Measurements from ENCODE around the gene OGFR.
A peak's percentile ranks its signal among the peaks of the same experiment; 100 is the strongest.

OGFR gene, protein sequence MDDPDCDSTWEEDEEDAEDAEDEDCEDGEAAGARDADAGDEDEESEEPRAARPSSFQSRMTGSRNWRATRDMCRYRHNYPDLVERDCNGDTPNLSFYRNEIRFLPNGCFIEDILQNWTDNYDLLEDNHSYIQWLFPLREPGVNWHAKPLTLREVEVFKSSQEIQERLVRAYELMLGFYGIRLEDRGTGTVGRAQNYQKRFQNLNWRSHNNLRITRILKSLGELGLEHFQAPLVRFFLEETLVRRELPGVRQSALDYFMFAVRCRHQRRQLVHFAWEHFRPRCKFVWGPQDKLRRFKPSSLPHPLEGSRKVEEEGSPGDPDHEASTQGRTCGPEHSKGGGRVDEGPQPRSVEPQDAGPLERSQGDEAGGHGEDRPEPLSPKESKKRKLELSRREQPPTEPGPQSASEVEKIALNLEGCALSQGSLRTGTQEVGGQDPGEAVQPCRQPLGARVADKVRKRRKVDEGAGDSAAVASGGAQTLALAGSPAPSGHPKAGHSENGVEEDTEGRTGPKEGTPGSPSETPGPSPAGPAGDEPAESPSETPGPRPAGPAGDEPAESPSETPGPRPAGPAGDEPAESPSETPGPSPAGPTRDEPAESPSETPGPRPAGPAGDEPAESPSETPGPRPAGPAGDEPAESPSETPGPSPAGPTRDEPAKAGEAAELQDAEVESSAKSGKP

GRCh38 chr20:62804627-62805154, at the start of gene OGFR:
Gene OGFR (plus strand): TSS chr20:62804835. CDS start chr20:62804860, 25 bp downstream.
- DNase-seq, result peak in 48 of 58 donors; percentile 19 to 79 (median 52)

DNA sequence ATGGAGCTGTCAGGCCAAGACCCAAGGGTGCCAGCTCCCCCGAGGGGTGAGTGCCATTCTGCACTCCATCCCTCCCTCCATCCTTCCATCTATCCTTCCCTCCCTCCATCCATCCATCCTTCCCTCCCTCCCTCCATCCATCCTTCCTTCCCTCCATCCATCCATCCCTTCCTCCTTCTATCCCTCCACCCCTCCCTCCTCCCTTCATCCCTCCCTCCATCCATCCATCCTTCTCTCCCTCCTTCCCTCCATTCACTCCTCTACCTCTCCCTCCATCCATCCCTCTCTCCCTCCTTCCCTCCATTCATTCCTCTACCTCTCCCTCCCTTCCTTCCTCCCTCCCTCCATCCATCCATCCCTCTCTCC, 49.7 kb upstream of the OGFR start:
- DNase-seq, result no peak

DNA sequence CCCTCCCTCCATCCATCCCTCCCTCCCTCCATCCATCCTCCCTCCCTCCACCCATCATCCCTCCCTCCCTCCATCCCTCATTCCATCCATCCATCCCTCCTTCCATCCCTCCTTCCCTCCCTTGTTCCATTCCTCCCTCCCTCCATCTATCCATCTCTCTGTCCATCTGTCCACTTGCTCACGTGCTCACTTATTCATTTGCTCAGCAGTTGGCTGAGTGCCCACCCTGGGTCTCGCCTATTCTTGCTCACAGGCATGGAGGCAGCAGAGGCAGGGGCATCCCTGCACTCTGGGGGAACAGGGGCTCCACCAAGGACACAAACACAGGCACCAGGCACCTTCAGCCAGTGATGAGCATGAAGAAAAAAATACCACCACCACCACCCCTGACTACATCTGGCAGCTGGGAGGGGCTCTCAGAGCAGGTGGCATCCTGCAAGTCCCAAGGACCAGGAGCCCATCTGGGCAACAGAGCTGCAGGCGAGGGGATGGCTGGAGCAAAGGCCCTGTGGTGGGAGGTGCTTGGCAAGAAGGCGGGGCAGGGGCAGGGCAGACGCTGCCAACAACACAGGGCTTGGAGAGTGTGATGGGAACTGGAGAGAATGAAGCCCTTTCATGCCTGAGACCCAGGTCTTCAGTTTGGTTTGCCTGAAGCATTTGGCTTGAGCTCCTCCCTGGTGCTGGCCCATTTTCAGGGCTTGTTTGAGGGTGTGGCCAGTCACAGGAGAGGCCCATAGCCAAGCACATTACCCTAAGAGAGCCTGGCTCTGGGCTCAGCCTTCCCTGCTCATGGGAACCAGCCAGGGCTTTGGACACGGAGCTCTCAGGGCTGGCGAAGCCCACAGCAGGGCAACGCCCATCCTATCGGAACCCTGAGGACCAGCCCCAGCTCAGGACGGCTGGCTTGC, 48.6 kb upstream of the OGFR start:
- no peak for DNase-seq

DNA sequence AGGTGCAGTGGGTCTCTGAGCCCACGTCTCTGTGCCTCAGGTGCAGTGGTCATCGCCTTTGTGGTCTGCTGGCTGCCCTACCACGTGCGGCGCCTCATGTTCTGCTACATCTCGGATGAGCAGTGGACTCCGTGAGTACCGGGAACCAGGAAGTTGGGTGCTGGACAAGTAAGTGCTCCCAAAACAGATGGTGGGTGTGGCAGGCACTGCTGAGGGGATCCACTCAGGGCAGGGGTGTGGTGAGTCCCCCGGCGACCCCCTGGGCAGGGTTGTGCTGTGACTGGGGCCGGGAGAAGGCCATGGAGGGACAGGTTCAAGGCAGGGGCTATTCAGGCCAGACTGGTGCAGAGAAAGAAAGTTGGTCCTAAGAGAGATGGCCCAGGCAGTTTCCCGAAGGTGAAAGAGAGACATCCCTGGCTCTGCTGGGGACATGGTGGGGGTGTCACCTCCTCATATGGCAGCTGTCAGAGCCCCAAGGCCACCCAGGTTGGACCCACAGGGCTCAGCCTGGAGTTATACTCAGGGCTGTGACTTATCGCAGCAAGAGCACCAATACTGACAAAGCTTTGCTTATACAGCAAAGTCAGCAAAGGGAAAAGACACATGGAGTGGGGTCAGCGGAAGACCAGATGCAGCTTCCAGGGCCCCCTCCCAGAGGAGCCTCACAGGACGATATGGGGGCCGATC, 46.3 kb upstream of the OGFR start:
- no peak for DNase-seq

GRCh38 chr20:62759981-62760431, 44.6 kb upstream of the OGFR start:
- no peak for DNase-seq

DNA sequence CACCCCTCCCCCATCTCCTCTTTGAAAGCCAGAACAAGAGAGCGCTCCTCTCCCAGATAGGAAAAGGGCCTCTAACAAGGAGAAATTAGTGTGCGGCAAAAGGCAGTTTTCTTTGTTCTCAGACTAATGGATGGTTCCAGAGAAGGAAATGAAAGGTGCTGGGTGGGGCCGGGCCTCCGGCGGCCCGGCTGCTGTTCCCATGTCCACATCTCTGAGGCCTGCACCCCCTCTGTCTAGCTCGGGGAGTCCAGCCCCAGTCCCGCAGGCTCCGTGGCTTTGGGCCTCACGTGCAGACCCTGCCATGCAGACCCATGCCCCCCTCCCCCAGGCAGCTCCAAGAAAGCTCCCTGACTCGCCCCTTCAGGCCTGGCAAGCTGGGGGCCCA, 44.2 kb upstream of the OGFR start:
- no peak for DNase-seq

DNA sequence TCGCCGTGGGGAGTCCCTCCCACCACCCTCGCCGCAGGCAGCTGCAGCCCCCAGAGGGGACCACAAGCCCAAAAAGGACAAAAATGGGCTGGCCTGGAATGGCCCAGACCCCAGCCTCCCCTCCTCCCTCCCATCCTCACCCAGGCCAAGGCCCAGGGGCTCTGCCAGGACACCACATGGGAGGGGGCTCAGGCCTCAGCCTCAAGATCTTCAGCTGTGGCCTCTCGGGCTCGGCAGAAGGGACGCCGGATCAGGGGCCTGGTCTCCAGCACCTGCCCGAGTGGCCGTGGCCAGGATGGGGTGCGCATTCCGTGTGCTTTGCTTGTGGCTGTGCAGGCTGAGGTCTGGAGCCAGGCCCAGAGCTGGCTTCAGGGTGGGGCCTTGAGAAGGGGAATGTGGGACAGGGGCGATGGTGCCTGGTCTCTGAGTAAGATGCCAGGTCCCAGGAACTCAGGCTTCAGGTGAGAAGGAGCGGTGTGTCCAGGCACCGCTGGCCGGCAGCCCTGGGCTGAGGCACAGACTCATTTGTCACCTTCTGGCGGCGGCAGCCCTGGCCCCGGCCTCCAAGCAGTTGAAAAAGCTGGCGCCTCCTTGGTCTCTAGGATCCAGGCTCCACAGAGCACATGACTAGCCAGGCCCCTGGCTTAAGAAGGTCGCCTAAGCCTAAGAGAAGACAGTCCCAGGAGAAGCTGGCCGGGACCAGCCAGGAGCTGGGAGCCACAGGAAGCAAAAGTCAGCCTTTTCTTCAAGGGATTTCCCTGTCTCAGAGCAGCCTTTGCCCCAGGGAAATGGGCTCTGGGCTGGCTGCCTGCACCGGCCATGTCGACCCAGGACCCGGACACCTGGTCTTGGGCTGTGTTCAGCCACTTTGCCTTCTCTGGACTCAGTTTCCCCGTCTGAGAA, 43.5 kb upstream of the OGFR start:
- DNase-seq, result peak in 1 of 58 donors; percentile 4

- DNase-seq, result no peak
Measured at GRCh38 chr20:62761759-62762131, 42.9 kb upstream of the OGFR start.

- no peak for DNase-seq
Measured at GRCh38 chr20:62762376-62762775, 42.3 kb upstream of the OGFR start.

DNA sequence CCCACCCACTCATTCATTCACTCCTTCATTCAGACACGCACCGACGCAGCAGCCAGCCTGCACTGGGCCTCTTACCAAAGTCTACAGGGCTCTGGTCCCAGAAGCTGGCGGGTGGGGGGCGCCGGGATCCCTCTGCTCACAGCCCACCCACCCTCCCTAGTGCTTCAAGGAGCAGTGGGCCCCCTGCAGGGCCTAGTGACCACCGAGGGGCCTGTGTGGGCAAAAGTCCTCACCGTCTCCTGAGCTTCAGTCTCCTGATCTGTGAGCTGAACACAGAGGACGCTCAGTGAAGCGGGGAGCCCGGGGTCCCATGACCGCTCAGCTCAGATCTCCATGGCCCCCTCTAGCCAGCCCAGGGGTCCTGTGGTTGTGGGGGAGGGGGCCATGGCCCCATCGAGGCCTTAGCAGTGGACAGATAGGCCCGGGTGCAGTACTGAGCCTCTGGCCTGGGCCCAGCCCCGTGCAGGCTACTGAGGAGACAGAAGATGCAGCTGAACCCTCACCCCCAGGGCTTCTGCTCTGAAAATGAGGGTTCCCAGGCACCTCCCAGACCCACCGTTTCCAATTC, 41.8 kb upstream of the OGFR start:
- no peak for DNase-seq

- no peak for DNase-seq
Measured at GRCh38 chr20:62763404-62763803, 41.2 kb upstream of the OGFR start.

GRCh38 chr20:62764156-62764935, 40.3 kb upstream of the OGFR start:
- no peak for DNase-seq

DNA sequence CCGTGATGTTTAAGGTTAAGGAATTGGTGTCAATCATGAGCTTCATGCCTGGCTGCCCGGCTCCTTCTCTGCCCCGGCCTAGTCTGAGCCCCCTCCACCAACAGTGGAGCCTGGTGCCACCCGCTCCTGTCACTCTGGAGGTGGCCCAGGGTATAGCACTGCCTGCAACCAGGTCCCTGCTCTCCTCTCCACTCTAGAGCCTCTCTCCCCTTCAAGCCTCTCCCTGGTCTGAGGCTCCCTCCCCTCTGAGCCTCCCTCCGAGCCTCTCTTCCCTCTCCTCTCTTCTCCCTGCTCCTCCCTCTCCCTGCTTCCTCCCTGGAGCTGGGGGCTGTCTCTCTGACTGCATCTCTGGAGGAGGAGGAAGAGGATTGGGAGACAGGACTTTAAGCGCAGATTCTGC, 39.6 kb upstream of the OGFR start:
- no peak for DNase-seq

DNA sequence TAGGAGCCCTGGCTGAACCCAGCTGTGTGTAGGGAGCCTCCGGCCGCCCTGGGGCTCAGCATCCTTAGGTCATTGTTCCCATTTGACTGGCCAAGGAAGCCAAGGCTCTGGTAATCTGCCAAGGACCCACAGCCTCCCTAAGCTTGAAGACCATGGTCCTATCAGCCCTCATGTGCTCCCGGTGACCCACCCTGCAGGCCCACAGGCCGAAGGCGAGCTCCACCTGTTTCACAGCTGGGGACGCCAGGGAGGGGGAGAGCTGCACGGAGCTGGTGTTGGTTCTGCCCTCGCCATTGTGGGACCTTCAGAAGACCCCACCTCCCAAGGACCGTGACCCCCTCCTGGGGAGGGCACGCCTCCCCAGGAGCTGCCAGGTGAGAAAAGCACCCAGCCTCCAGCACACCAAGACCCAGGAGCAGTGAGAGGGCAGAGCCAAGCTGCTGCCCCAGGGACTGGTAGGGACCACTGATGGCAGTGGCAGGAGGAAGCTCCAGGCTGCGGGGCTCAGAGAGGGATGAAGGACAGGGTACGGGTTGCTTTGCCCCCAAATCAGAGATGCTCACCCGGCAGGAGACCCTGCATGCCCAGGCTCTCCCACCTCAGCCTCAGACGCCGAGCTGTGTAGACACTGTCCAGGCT, 39.1 kb upstream of the OGFR start:
- no peak for DNase-seq

DNA sequence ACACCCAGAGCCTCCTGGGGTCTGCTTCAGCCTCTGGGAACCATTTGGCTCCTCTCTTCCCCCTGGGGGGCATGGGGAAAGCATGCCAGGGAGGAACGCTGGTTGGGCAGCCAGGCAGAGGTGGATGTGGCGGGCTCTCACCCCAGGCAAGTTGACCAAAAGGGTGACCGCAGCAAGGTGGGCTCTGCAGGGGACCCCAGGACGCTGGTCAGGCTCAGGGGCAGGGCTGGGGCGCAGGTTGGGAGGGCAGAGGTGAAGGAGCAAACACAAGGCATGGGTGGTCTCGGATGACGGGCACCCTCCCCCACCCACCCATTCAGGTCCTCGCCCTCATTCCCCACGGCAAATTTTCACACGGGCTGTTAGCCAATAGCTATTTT, 38.6 kb upstream of the OGFR start:
- DNase-seq, result no peak

DNA sequence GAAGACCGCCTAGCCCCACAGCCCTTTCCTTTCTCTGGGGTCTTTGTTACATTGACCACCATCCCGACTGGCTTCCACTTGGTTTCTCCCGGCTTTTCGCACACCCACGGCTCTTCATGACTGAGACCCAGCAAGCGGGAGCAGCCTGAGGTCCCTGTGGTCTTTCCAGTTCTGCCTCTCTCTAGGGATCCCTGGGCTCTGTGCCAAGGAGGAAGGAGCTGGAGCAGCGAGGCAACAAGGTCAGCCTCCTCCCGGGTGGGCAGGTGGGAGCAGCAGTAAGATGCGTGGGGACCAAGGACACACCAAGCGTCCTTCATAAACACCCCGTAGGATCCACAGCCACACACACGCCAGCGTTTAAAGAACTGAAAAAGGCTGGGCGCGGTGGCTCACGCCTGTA, 37.9 kb upstream of the OGFR start:
- no peak for DNase-seq

GRCh38 chr20:62768234-62768546, 36.4 kb upstream of the OGFR start:
- DNase-seq, result no peak

DNA sequence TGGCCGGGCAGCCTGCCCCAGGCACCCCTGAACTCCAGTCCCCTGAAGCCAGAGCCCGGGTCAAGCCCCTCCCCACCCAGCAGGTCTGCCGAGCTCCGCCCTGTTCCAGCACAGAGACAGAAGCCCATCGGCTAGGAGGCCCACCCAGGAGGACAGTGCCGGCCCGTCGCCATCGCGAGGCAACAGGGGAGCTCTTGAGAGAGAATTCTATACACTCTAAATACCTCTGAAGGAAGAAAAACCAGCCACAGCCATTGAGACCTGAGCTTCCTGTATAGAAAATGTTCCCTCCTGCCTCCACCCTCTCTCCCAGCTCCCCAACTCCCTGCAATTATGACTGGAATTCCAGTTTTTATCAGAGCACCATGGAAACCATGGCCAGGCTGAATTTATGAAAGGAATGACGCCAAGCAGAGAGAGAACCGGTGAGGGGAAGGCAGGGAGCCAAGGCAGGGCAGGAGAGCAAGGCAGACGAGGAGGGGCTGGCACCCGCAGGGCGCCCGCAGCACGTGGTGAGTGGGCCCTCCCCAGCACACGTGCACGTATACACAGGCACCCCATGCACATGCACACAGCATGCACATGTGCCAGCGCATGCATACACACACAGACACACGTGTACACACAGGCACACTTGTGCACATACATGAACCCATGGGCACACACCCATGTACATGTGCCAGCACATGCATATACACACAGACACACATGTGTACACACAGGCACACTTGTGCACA, 35.9 kb upstream of the OGFR start:
- peak in 12 of 58 donors; percentile 9 to 60 (median 30) for DNase-seq
